HL-60 (cell line): Measurements from ENCODE around the gene BNIP1.

Experiments
- CTCF ChIP-seq: IDR thresholded peaks from one replicate; pipeline ENCODE4 v1.5.1; 2011; ENCODE audit warnings: low read length, control low read depth, inconsistent platforms; ENCODE audit not compliant: insufficient read depth
- GABPA ChIP-seq: IDR thresholded peaks from 2 replicates; pipeline ENCODE4 v1.6.1; 2012; ENCODE audit warnings: low read depth
- POLR2AphosphoS5 ChIP-seq: IDR thresholded peaks from 2 replicates; pipeline ENCODE4 v1.6.1; 2012; ENCODE audit warnings: low read depth

GRCh38 chr5:173191015-173191414 lies 46.7 kb downstream of the BNIP1 start:
- no peak for TF ChIP-seq GABPA
- TF ChIP-seq CTCF, result no peak
- no peak for TF ChIP-seq POLR2AphosphoS5
